KG1 (cell line): ENCODE results near the gene PTGDS.
A peak's percentile ranks its signal among the peaks of the same experiment; 100 is the strongest.

Experiments used
- DNase-seq: peaks from one replicate; lab custom pipeline; 2025; lab: John Stamatoyannopoulos, UW

Gene PTGDS

DNA sequence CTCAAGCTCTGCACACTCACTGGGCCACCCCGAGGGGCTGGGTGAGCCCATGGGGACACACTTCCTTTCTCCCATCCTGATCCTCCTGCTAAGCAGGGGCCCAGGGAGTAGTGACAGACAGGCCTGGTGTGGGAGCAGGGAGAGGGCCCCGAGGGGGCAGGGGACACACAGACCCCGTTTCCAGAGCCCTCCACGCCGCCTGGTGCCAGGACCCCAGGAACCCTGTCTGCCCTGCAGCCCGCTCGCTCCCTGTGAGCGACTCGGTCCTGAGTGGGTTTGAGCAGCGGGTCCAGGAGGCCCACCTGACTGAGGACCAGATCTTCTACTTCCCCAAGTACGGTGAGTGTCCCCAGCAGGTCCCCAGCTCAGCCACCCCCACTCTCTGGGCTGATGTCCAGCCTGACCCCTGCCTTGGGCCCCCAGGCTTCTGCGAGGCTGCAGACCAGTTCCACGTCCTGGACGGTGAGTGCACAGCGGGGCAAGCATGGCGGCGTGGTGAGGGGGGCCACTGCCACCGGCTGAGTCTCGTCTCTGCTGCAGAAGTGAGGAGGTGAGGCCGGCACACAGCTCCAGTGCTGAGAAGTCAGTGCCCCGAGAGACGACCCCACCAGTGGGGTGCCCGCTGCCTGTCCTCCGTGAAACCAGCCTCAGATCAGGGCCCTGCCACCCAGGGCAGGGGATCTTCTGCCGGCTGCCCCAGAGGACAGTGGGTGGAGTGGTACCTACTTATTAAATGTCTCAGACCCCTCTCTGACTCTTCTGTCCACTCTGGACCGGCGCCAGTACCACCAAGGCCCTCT lies 30.9 kb upstream of the PTGDS start:
- DNase-seq: no peak

DNA sequence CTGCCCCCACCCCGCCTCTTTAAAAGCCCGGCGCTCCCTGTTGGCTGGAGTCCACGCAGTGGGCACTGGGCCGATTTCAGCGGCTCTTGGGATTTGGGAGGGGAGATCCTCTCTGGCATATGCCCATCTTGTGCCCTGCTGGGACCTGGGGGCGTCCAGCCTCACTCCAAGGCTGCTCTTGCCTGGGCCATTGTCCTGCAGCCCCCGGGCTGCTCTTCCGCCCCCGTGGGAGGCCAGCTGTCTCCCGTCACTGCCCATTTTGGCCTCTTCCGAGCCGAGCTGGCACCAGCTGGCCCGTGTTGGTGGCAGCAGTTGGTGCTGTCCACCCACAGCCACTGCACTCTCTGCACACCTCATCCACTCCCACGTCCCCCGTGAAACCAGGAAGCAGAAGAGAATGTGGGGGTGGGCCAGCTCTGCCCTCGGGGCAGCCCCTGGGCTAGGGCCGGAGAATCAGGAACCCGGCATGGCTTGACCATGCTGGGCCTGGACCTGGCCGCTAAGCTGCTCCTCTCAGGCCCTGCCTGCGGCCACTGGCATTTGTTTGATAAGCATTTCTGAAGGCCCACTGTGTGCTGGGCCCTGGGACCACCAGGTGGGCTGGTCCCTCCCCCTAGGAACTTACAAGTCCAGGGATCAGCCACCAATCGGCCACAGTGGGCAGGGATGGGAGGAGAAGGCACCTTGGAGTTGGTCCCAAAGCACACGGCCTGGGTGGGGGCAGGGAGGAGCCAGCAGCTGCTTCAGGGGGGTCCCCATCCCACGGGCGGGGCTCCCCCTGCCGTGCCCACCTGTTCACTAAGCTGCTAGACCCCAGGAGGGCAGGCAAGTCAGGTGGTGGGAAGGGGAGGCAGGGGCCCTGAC lies 30.0 kb upstream of the PTGDS start:
- DNase-seq: no peak

DNA sequence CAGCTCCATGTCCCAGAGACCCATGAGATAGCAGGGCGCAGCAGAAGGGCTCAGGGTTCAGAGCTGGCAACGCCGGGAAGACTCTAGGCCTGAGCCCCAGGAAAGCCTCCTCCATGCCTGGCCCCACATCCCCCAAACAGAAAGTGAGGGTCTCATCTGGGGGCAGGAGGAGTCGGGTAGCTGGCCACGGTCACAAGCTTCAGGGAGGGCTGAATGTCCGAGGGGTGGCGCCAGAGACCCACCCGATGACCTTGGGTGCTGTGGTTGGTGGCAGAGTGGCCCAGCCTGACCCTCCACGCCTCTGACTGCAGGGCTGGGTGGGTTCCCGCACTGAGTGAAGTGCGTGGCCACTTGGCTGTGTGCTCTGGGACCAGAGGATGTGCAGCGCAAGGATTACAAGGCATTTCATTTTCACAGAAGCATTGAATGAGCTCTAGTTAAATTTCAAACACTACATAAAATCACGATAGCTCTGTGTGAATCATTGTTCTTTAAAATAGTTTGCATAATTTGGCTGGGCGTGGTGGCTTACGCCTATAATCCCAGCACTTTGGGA lies 29.3 kb upstream of the PTGDS start:
- DNase-seq: no peak

DNA sequence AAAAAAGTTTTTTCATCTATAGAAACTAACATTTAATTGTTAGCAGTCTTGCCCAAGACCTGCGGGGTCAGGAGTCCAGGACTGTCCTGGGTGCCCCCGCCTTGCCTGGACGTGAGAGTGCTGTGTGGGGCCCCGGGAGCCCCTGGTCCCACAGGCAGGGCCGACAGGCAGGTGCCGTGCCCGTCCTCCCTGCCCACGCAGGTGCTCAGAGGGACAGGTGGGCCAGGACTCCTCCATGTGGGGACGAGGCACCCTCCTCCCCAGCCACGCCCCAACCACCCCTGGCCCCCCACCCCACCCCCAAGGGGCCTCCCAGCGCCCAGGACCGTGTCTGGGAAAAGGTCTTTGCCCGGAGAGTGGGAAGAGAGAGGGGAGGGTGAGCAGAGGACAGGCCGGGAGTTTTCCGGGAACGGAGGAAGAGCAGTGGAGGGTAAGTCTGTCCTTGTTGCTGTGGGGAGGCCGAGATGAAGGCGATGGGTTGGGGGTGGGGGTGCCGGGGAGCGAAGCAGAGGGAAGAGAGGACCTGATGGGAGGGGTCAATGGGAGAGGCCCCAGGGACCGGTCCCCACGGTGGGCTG lies 28.0 kb upstream of the PTGDS start:
- DNase-seq: no peak

DNA sequence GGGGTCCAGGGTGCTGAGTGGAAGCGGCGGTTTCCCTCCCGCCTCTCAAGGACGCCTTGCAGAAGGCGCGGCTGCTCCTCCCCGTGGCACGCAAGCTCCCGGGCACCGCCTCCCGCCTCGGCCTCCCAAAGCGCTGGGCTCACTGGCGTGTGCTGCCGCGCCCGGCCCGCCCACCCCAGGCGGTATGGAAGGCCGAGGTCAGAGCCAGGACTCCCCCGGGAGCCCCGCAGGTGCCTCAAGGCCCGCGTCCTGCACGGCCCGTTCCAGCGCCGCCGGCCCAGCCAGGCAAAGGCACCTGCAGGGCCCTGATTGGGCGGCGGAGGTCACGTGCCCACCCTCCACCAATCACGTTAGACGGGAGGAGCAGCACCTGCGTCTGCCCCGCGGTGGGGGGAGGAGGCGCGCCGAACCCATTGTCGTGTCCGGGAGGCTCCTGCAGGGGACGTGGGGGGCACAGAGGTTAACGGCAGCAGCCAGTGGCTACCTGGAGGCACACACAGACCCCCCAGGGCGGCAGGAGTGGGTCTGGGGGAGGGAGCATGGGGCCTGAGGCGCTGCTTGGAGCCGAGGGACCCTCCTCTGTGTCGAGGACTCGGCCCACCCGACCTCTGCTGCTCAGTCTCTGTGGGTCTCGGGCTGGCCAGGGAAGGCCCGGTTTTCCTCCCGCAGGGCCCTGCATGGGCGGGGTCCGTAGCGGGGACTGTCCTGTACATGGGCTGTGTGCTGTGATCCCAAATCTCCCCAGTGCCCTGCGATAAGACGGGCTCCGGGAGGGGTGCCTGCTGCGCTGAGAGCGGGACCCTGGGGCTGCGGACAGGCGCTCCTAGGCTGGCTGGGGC lies 27.3 kb upstream of the PTGDS start:
- peak; percentile 76 for DNase-seq

DNA sequence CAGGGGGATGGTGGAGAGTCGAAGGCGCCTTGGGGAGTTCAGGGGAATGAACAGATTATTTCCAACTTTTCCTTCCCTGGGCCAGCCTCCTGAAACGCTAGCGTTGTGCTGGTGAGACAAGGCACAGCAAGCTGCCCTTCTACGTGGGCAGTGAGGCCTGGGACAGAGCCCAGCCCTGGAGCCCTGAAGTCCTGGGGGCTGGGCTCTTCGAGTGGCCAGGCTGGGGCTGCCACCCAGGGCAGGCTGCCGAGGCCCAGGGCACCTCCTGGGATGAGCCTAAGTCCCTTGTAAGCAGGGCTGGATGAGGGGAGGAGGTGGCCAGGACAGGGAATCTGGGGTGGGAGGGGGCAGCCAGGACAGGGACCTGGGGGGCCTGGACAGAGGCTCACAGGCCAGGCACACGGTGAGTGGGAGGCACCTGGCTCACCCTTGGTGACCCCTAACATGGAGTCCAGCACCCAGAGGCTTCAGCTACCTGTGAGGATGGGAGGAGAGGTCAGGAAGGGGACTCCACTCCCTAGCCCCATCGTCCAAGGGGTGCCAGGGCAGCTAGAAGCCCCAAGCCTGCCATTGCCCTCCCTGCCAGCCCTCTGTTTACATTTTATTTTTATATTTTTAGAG lies 26.5 kb upstream of the PTGDS start:
- no peak for DNase-seq

DNA sequence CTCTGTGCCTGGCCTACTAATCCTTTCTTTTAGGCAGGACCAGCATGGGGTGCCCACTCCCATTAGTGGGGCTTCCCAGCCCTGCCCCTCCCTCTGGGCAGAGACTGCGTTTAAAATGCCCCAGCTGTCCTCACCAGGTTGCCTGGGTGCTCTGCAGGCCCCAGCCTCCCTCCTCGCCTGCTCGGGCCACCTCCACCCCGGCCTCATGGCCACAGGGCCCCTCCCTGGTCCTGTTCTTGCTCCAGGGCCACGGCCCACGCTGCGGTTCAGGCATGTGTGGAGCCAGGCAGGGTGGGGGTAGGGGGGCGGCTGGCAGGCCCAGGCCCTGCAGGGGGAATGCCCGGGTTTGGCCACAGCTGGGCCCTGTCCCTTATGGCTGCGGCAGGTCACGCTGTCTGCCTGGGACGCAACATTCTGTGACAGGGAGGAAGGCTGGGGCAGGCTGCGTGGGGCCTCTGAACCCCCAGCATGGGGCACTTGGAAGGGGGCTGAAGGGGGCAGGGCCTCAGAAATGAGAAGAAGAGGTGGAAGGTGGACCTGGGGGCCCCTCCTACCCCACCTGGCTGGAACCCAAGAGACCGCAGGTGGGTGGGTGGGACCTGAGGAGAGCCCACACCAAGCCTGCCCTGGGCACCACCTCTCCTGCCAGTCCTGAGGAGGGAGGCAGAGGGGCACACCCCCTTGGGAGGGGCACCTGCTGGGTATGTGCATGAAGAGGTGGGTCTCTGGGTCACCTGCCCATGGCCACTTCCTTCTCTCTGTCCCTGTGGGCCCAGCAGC lies 25.6 kb upstream of the PTGDS start, which contains the start of gene LCN12:
LCN12 (plus strand) TSS at position 733 of the 780 bp plus-strand sequence. CDS start 55 bp downstream, outside the sequence.
- no peak for DNase-seq

DNA sequence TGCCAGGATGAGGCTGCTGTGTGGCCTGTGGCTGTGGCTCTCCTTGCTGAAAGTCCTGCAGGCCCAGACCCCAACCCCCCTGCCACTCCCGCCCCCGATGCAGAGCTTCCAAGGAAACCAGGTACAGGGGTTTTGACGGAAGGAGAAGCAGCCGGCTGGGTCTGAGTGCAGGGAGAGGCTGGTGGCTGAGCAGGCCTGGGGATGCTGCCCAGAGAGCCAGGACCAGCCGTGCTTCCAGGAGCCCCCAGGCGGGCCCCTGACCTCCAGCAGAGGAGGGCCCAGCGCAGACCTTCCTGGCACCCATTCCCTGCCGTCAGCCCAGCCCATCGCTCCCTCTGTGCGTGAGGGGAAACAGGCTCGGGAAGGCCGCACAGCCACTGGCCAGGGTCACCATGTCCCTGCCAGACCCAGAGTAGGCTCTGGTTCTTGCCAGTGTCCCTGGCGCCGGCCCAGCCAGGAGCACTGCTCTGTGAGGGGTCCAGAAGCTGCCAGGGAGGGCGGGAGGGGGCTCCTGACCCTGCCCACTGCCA lies 24.9 kb upstream of the PTGDS start:
- DNase-seq: no peak

DNA sequence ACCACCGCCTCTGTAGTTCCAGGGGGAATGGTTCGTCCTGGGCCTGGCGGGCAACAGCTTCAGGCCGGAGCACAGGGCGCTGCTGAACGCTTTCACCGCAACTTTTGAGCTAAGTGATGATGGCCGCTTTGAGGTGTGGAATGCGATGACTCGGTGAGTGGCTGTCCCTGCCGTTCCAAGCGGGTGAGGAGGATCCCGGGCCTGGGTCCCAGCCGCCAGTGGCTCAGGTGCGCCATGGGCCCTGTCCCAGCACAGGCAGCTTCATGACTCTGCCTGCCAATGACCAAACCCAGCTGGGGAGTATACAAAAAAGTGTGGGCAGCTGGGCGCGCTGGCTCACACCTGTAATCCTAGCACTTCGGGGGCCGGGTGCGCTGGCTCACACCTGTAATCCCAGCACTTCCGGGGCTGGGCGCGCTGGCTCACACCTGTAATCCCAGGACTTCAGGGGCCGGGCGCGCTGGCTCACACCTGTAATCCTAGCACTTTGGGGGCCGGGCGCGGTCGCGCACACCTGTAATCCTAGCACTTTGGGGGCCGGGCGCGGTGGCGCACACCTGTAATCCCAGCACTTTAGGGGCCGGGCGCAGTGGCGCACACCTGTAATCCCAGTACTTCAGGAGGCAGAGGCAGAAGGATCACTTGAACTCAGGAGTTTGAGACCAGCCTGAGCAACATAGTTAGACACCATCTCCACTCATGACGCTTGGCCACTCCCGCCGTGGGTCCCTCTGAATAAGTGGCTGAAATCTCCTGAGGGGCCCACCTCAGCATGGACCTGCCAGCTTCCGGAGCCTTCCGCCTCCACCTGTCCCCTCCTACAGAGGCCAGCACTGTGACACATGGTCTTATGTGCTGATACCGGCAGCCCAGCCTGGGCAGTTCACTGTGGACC lies 24.2 kb upstream of the PTGDS start:
- DNase-seq: no peak

DNA sequence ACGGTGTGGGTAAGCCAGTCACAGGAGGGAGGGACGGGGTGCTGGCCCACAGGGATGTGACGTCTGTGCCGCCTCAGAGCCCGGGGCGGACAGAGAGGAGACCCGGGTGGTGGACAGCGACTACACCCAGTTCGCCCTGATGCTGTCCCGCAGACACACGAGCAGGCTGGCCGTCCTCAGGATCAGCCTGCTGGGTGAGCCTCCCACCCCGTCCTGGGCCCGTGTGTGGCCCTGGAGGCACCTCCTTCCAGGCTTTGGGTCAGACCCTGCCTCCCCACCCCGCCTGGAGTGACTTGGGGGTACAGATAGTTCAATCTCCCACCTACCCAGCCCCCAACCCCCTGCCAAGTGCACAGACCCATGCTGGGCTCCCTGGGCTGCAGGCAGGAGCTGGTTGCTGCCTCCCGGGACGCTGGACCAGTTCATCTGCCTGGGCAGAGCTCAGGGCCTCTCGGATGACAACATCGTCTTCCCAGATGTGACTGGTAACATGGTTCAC lies 23.5 kb upstream of the PTGDS start:
- no peak for DNase-seq

DNA sequence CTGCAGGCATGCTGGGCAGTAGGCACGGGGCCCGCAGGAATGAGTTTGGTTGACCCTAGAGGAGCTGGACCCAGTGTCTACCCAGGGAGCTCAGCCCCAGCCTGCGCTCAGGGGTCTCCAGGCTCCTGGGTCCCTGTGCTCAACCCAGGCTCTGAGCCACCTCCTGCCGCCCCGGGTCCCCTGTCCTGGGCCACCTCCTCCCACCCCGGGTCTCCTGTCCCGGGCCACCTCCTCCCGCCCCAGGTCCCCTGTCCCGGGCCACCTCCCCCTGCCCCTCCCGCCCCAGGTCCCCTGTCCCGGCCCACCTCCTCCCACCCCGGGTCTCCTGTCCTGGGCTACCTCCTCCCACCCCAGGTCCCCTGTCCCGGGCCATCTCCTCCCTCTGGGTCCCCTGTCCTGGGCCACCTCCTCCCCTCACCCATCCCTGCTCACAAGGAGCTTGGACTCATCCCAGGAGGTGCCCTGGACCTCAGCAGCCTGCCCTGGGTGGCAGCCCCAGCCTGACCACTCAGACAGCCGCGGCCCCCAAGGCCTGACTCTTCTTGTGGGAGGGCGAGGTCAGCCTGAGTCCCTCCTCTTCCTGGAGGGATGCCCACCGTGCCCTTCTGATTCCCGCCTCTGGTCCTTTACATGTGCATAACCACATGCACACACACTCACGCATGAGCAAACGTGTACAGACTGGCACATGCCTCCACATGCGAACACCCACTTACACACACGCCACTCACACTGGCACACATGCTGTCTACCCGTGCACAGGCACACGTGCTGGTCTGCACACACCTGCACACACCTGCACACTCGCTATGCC lies 22.8 kb upstream of the PTGDS start:
- DNase-seq: no peak

DNA sequence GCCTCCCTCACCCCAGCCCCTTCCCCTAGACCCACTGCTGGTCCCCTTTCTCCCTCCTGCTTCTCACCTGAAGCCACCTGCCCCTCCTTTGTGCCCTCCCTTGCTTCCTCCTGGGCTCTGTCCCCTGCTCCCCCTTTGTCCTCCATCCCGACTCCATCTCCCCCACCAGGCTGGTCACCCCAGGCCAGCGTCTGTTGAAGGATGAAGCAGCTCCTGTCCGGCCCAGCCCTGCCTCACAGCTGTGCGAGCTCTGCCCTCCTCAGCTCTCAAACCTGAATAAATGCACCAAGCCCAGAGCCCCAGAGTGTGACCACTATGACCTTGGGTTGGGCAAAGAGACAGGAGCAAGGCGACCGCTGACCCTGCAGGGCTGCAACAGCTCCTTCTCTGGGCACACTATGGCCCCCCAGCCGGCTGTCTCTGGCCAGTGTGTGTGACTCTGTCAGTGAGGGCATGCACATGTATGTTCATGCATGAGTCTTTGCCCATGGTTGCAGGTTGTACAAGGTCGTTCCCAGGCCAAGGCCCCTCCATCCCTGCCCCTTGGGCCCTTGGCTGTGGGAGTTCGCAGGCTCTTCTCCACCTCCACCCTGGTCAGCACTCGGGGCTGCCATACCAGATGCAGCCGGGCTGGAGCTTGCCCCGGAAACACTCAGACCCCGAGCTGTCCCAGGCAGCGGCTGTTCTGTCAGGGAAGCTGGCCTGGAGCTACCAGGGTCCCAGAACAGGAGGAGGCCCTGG lies 21.9 kb upstream of the PTGDS start:
- no peak for DNase-seq

DNA sequence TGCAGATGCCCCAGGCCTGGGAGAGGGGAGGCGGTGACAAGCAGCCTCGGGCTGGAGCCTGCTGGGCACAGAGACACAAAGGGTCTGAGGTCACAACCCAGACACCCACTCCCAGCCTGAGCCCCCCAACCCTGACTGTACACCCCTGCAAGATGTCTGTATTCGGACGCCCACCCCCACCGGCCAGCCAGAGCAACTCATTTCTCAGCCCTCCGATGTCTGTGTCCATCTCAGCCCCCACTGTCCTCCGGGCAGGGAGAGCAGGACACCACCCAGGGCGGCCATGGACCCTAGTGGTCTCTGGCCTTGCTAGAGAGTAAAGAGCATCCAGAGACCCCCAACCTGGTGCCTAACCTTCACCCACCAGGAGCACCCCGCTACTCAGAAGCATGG lies 21.4 kb upstream of the PTGDS start:
- no peak for DNase-seq

DNA sequence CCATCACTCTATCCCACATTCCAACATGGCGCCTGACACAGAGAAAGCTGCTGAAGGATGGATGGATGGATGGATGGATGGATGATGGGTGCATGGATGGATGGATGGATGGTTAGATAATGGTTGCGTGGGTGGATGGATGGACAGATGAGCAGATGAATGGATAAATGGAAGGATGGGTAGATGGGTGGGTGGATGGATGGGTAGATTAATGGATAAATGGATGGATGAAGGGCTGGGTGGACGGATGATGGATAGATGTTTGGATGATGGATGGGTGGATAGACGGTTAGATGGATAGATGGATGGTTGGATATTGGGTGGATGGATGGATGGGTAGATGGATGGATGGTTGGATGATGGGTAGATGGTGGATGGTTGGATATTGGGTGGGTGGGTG lies 20.7 kb upstream of the PTGDS start:
- DNase-seq: no peak

DNA sequence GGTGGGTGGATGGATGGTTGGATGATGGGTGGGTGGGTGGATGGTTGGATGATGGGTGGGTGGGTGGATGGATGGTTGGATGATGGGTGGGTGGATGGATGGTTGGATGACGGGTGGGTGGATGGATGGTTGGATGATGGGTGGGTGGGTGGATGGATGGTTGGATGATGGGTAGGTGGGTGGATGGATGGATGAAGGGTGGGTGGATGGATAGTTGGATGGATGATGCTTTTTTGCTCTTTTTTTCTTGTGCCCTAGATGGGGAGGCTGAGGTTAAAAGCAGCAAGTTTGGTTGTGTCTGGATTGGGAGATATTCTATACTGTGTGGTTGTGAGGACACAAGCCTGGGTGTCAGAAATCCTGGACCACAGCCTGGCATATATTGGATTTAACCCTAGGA lies 19.8 kb upstream of the PTGDS start:
- no peak for DNase-seq

DNA sequence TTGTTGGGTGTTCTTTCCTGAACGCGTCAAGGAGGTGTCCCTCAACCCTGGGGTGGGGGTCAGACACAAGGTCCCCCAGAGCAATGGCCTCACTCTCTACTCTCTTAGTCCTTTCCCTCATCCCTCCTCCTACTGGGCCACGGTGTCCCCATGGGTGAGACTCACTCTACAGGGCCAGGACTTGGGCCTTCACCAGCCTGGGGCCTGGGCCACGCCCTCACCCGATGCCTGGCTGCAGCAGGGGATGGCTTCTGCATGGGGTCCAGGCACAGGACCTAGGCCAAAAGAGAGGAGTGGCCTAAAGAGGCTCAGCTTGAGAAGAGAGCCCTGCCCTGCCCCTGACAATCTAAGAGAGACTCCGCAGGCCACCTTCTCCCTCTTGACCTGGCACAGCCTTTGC lies 19.4 kb upstream of the PTGDS start:
- DNase-seq: no peak

DNA sequence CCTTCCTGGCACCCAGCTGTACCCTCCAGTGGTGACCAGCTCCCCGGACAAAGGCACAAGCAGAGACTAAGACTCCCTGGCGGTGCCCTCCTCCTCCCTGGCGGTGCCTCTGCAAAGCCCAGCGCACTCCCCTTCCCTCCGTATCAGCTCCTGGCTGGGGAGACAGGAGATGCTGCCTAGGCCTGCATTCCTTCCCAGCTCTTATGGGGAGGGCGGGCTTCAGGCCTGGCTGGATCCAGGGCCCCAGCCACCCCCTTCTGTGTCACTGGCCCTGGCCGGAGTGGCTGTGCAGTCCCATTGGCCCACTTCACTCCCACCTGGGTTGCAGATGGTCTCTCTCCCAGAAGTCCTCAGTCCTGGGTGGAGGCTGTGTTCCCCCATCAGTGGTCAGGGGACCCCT lies 18.8 kb upstream of the PTGDS start:
- no peak for DNase-seq
